ENCODE results near the gene CBLC. TPM values are rescaled to one million over a fixed set of nuclear protein-coding genes. Genes with fewer than 3 reads are reported as not detected.

The CBLC gene
- total RNA-seq, 4 donors from 2014 or later, result 0.93 to 1.0 TPM; not detected in 2

DNA sequence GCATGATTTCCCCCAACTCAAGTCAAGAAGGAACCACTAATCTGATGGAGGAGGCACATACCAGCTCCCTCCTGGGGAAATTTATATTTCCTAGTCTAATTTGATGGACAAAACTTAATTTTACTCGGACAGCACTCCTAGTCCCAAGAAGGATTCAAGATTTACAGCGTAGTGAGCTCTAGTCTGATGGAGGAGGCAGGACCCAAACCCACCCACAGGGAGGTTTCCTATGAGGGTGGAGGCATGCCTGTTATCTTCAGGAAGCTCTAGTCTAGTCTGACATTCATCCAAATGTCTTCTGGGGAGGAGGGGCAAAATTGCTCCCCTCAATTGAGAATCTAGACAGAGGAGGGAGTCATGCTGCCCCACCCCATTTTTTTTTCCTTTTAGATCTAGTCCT, 39.6 kb upstream of the CBLC start:
- no peak for ATAC-seq
- WGBS, 2 donors (ENCODE audit: low coverage in 1 of 2), result 65% methylated on average over 2 of the region's 2 CpGs; no CpG with 5 or more reads in 1 of the 2 donors
- H3K27ac ChIP-seq, result no peak overlapping the region
- TF ChIP-seq POLR2AphosphoS5 (IDR thresholded peaks at IDR 0.05) (no peak), POLR2A (IDR thresholded peaks at IDR 0.05) (no peak), EP300 (IDR thresholded peaks at IDR 0.05) (no peak)
- TF ChIP-seq, protein P1, sequence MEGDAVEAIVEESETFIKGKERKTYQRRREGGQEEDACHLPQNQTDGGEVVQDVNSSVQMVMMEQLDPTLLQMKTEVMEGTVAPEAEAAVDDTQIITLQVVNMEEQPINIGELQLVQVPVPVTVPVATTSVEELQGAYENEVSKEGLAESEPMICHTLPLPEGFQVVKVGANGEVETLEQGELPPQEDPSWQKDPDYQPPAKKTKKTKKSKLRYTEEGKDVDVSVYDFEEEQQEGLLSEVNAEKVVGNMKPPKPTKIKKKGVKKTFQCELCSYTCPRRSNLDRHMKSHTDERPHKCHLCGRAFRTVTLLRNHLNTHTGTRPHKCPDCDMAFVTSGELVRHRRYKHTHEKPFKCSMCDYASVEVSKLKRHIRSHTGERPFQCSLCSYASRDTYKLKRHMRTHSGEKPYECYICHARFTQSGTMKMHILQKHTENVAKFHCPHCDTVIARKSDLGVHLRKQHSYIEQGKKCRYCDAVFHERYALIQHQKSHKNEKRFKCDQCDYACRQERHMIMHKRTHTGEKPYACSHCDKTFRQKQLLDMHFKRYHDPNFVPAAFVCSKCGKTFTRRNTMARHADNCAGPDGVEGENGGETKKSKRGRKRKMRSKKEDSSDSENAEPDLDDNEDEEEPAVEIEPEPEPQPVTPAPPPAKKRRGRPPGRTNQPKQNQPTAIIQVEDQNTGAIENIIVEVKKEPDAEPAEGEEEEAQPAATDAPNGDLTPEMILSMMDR (IDR thresholded peaks at IDR 0.05), result no peak
- no peaks in the 10 kb centered on the region for H3K36me3 ChIP-seq
- H3K27me3 ChIP-seq, result no peaks in the 10 kb centered on the region
- no peaks in the 10 kb centered on the region for H3K9me3 ChIP-seq
- no peak overlapping the region for H3K4me3 ChIP-seq
- H3K4me1 ChIP-seq, result peaks cover 5 to 39% (median 23%) of the 10 kb centered on the region in 3 donors

DNA sequence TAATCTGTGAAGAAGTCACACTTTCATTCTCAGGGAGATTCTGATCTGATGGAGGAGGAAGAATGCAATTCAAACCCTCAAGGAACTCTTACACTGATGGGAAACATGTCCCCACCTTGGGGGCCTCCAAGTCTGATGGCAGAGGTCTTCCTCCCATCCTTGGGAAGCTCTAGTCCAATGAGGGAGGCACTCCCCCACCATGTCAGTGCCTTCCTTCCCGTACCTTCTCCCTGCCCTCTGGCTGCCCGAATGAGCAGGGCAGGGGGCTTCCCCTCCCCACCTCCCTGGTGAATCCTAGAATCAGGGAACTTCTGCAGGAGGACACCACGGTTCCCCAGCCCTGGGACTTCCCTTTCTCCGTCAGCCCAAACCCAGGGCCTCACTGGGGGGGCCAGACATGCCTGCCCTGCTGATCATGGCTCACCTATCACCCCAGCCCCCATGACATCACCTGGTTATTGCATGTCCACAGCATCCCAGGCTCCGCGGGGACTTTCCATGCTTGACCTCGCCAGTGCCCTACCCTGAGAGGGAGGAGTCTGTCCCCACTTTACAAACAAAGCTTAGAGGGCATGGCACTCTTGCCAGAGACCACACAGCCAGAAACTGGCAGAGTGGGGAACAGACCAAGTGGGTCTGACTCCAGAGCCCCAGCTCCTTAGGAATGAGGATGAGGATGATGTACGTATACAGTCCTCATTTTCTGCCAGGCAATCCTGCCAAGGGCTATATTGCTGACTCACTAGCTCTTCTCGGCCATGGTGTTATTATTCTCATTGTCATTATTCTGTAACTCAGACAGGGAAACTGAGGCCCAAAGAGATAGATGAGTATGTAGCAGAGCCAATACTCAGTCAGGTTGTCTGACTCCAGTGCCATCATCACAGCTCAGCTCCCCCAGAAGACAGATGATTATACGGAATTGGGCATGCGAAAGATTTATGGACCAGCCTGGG, 38.8 kb upstream of the CBLC start:
- peaks cover 5 to 47% (median 27%) of the 10 kb centered on the region in 3 donors for H3K4me1 ChIP-seq
- H3K9me3 ChIP-seq, result no peaks in the 10 kb centered on the region
- no peak overlapping the region for H3K4me3 ChIP-seq
- WGBS, 2 donors (ENCODE audit: low coverage in 1 of 2), result 48 to 69% methylated on average over 2 to 4 of the region's 11 CpGs
- no peaks in the 10 kb centered on the region for H3K36me3 ChIP-seq
- H3K27ac ChIP-seq, result peak overlapping the region in 1 of 4 donors; percentile 5
- ATAC-seq, result no peak
- no peaks in the 10 kb centered on the region for H3K27me3 ChIP-seq
- TF ChIP-seq POLR2A (IDR thresholded peaks at IDR 0.05) (no peak), EP300 (IDR thresholded peaks at IDR 0.05) (no peak), POLR2AphosphoS5 (IDR thresholded peaks at IDR 0.05) (no peak)
- TF ChIP-seq, protein P1 (IDR thresholded peaks at IDR 0.05), result no peak

DNA sequence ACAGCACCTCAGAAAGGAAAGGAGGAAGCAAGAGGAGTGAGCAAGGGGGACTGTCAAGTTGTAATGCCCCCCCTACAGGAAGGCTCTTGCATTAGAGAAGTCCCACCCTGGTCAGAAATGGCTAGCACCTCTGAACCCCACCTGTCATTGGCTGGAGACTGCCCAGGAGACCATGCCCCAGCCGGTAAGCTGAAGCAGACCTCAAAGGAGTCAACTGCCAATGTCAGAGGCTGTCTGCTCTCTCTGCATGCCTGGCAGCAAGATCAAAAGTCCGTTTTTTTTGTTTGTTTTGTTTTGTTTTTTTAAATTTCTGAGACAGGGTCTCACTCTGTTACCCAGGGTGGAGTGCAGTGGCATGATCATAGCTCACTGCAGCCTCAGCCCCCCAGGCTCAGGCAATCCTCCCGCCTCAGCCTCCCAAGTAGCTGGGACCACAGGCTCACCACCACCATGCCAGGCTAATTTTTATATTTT, 37.3 kb upstream of the CBLC start:
- Histone ChIP-seq H3K36me3 (no peaks in the 10 kb centered on the region), H3K27me3 (no peaks in the 10 kb centered on the region), H3K27ac (peak overlapping the region in 2 of 4 donors; percentile 91 to 92), H3K4me1 (peaks cover 5 to 62% (median 32%) of the 10 kb centered on the region in 3 donors), H3K9me3 (no peaks in the 10 kb centered on the region), H3K4me3 (no peak overlapping the region)
- ATAC-seq, result no peak
- TF ChIP-seq POLR2A (IDR thresholded peaks at IDR 0.05) (no peak), POLR2AphosphoS5 (IDR thresholded peaks at IDR 0.05) (no peak), EP300 (IDR thresholded peaks at IDR 0.05) (no peak)
- TF ChIP-seq, protein P1 (IDR thresholded peaks at IDR 0.05), result no peak
- 57 to 63% methylated on average over 3 of the region's 3 CpGs for WGBS, 2 donors (ENCODE audit: low coverage in 1 of 2)

DNA sequence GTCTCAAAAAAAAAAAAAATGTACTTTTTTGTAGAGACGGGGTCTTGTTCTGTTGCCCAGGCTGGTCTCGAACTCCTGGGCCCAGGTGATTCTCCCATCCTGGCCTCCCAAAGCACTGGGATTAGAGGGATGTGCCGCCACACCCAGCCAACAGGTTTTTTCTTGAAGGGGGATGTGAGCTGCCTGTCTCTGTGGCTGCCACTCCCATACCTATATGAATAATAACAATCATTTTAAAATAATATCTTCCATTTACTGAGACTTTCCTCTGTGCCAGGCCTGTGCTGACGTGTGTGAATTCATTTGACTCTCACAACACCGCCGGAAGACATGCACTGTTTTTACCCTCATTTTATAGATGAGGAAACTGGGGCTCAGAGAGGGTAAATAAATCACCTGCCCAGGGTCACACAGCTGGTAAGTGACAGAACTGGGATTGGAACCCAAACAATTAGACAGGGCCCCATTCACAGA, 36.4 kb upstream of the CBLC start:
- ATAC-seq, result peak; percentile 6
- no peak for TF ChIP-seq POLR2A (IDR thresholded peaks at IDR 0.05)
- TF ChIP-seq EP300 (IDR thresholded peaks at IDR 0.05), result no peak
- TF ChIP-seq, protein P1 (IDR thresholded peaks at IDR 0.05), result no peak
- peaks cover 5 to 71% (median 32%) of the 10 kb centered on the region in 3 donors for H3K4me1 ChIP-seq

More for the DNA sequence above, 36.4 kb upstream of the CBLC start:
- Histone ChIP-seq H3K27ac (peak overlapping the region; percentile 77 to 96 (median 92)), H3K9me3 (no peaks in the 10 kb centered on the region), H3K27me3 (no peaks in the 10 kb centered on the region), H3K4me3 (no peak overlapping the region), H3K36me3 (no peaks in the 10 kb centered on the region)
- WGBS, 2 donors (ENCODE audit: low coverage in 1 of 2), result 34 to 40% methylated on average over 6 of the region's 6 CpGs
